ENCODE data around the gene SDF4. TPM values are rescaled to one million over a fixed set of nuclear protein-coding genes. Genes with fewer than 3 reads are reported as not detected.
A peak's percentile ranks its signal among the peaks of the same experiment; 100 is the strongest.
"Not testable (repeated sequence)": the region's sequence is repeated elsewhere in the genome, so short reads cannot be mapped to it uniquely, and the experiment has no call there.

SDF4 gene
- polyA plus RNA-seq, 1 donor = 109 TPM

- DNase-seq = no peak
Observed at GRCh38 chr1:1179346-1179982, 52.3 kb downstream of the SDF4 start.

GRCh38 chr1:1178794-1179331, 52.9 kb downstream of the SDF4 start:
- DNase-seq = no peak

- no peak for DNase-seq
Observed at GRCh38 chr1:1177452-1178206, 54.2 kb downstream of the SDF4 start.

- no peak for DNase-seq
Observed at GRCh38 chr1:1176931-1177330, 54.9 kb downstream of the SDF4 start.

GRCh38 chr1:1176063-1176761, 55.6 kb downstream of the SDF4 start:
- DNase-seq = not testable (repeated sequence)

GRCh38 chr1:1175221-1176062, 56.4 kb downstream of the SDF4 start:
- no peak for DNase-seq

GRCh38 chr1:1173793-1174415, 57.9 kb downstream of the SDF4 start, which contains the start of gene TTLL10:
Gene TTLL10 (plus strand): TSS chr1:1173880. CDS start chr1:1179216, 5,336 bp downstream.
- DNase-seq = peak; percentile 78

GRCh38 chr1:1173061-1173792, 58.6 kb downstream of the SDF4 start:
- no peak for DNase-seq

- no peak for DNase-seq
Observed at GRCh38 chr1:1171546-1172340, 60.1 kb downstream of the SDF4 start.

- DNase-seq = no peak
Observed at GRCh38 chr1:1171161-1171545, 60.6 kb downstream of the SDF4 start.

- DNase-seq = no peak
Observed at GRCh38 chr1:1170215-1171091, 61.3 kb downstream of the SDF4 start.

- DNase-seq = no peak
Observed at GRCh38 chr1:1169429-1170214, 62.2 kb downstream of the SDF4 start.

GRCh38 chr1:1168451-1169411, 63.1 kb downstream of the SDF4 start:
- no peak for DNase-seq

- no peak for DNase-seq
Observed at GRCh38 chr1:1167841-1168450, 63.9 kb downstream of the SDF4 start.

- no peak for DNase-seq
Observed at GRCh38 chr1:1167398-1167821, 64.4 kb downstream of the SDF4 start.
